Body of pancreas (tissue), 4 donors: ENCODE data around the gene CARMIL3. TPM values are rescaled to one million over a fixed set of nuclear protein-coding genes. Genes with fewer than 3 reads are reported as not detected.

Experiments
- ATAC-seq: fragments of 150-250 bp; one replicate; pipeline ENCODE4 v1.9.1; 2016
- DNase-seq, 4 donors: peaks; one replicate each; pipeline ENCODE4 v3.0.0-alpha.2; 2019
- H3K27ac ChIP-seq, 4 donors: fragments of 200-600 bp; sonication (generic); 1 replicate in 3 of 4; 2 replicates in 1 of 4; pipeline versions ENCODE4 v1.5.1 to v1.6.1; 2016 to 2019; ENCODE audit warnings: mild to moderate bottlenecking in 1 of 4, mixed read lengths in 1 of 4, moderate library complexity in 1 of 4
- H3K27me3 ChIP-seq, 2 donors: fragments of 200-600 bp; sonication (generic); one replicate each; pipeline ENCODE4 v1.6.0; 2016; ENCODE audit warnings: mild to moderate bottlenecking in 1 of 2
- H3K36me3 ChIP-seq, 2 donors: fragments of 200-600 bp; sonication (generic); replicated peaks in 1 of 2; 2 replicates each; pipeline ENCODE4 v1.5.1; 2016; ENCODE audit warnings: low read depth in 2 of 2; ENCODE audit not compliant: insufficient read depth in 1 of 2
- H3K4me1 ChIP-seq: fragments of 200-600 bp; sonication (generic); one replicate; pipeline ENCODE4 v1.6.0; 2016
- H3K4me3 ChIP-seq, 2 donors: fragments of 200-600 bp; sonication (generic); 1 replicate in 1 of 2; 2 replicates in 1 of 2; pipeline ENCODE4 v1.5.1; 2016 to 2019
- H3K9me3 ChIP-seq, 3 donors: fragments of 200-600 bp; sonication (generic); 1 replicate in 2 of 3; 2 replicates in 1 of 3; pipeline ENCODE4 v1.5.1; 2016
- CTCF ChIP-seq, 7 experiments: fragments of 450-650 bp in 4 of 7; fragments of 200-600 bp in 3 of 7; sonication (generic) in 3 of 7; IDR thresholded peaks; one replicate each; pipeline ENCODE4 v1.5.1; 2016 to 2019; ENCODE audit warnings: antibody characterized with exemption in 7 of 7
- POLR2A ChIP-seq, 3 donors: fragments of 450-650 bp; IDR thresholded peaks; one replicate each; pipeline ENCODE4 v1.6.1; 2016; ENCODE audit warnings: antibody characterized with exemption in 3 of 3, mild to moderate bottlenecking in 2 of 3
- WGBS, 2 donors: methylation state at CpG; one replicate each; pipeline ENCODE4 v1.1.5; 2017; 5-methylcytosine and 5-hydroxymethylcytosine counted together
- intact Hi-C: fragments of 100-400 bp; cut with DNase I; formaldehyde crosslinking; loops from one replicate; pipeline ENCODE4 v1.15.1; 2023
- total RNA-seq, 2 donors: library from RNA; depleted of rRNA; stranded (reverse); fragments of >200 nt; gene quantifications; one replicate each; pipeline ENCODE4 v1.1.0, GENCODE V29; 2016

Gene CARMIL3
- total RNA-seq, 2 donors from 2014 or later: 0.78 to 0.99 TPM

GRCh38 chr14:24115422-24116127 is 63.8 kb downstream of the CARMIL3 start:
- TF ChIP-seq POLR2A (IDR thresholded peaks at IDR 0.05) (no peak), CTCF (IDR thresholded peaks at IDR 0.05) (no peak)
- ATAC-seq: no peak
- peaks cover 11 to 13% of the 10 kb centered on the region in 2 donors for H3K36me3 ChIP-seq
- DNase-seq: no peak
- H3K27ac ChIP-seq: peak overlapping the region; percentile 99 to 100 (median 99)
- intact Hi-C loops: no loop called here
- WGBS, 2 donors: 1% methylated on average over 14 of the region's 14 CpGs
- H3K27me3 ChIP-seq: no peaks in the 10 kb centered on the region
- peak overlapping the region; percentile 45 to 68 for H3K4me3 ChIP-seq
- H3K4me1 ChIP-seq: peaks cover 42% of the 10 kb centered on the region
- no peaks in the 10 kb centered on the region for H3K9me3 ChIP-seq

- ATAC-seq: no peak
- H3K27ac ChIP-seq: peak overlapping the region in 3 of 4 donors; percentile 99 to 100 (median 99)
- no peak for TF ChIP-seq CTCF (IDR thresholded peaks at IDR 0.05)
- no peak for TF ChIP-seq POLR2A (IDR thresholded peaks at IDR 0.05)
- H3K36me3 ChIP-seq: peaks cover 17 to 20% of the 10 kb centered on the region in 2 donors
- peak overlapping the region; percentile 45 to 68 for H3K4me3 ChIP-seq
- DNase-seq: no peak
- no peaks in the 10 kb centered on the region for H3K27me3 ChIP-seq
- intact Hi-C loops: no loop called here
- H3K4me1 ChIP-seq: peaks cover 35% of the 10 kb centered on the region
- WGBS, 2 donors: 28 to 38% methylated on average over 6 of the region's 6 CpGs
- H3K9me3 ChIP-seq: no peaks in the 10 kb centered on the region
These were observed 64.5 kb downstream of the CARMIL3 start for GRCh38 chr14:24116128-24116814.

GRCh38 chr14:24117179-24117578 is 65.4 kb downstream of the CARMIL3 start:
- intact Hi-C loops: no loop called here
- TF ChIP-seq CTCF (IDR thresholded peaks at IDR 0.05): no peak
- TF ChIP-seq POLR2A (IDR thresholded peaks at IDR 0.05): peak in 2 of 3 donors; percentile 11 to 12
- peak overlapping the region in 1 of 4 donors; percentile 4 for H3K27ac ChIP-seq
- 39 to 49% methylated on average over 6 of the region's 6 CpGs for WGBS, 2 donors
- peaks cover 34% of the 10 kb centered on the region for H3K4me1 ChIP-seq
- DNase-seq: peak; percentile 54 to 77 (median 64)
- H3K27me3 ChIP-seq: no peaks in the 10 kb centered on the region
- H3K36me3 ChIP-seq: peaks cover 24% of the 10 kb centered on the region in 2 donors
- no peaks in the 10 kb centered on the region for H3K9me3 ChIP-seq
- no peak overlapping the region for H3K4me3 ChIP-seq
- ATAC-seq: no peak

Other genes starting within 250 kb of the CARMIL3 start
- 10 to 100 TPM; 18.4 to 45.5 TPM for gene DHRS4, start 98.2 kb upstream of the CARMIL3 start, total RNA-seq
- 10 to 100 TPM; 10.6 to 16.5 TPM for gene DHRS4L2, start 63.1 kb upstream of the CARMIL3 start, total RNA-seq
- gene CPNE6, start 19.6 kb downstream of the CARMIL3 start, total RNA-seq: not detected
- 10 to 100 TPM; 20.4 to 29.8 TPM for gene PCK2, start 42.3 kb downstream of the CARMIL3 start, total RNA-seq
- gene DCAF11, start 62.8 kb downstream of the CARMIL3 start, total RNA-seq: 100 to 1,000 TPM in 1 of 2 donors, 10 to 100 TPM in 1; 77.1 to 128 TPM
- 1 to 10 TPM; 2.1 to 2.6 TPM for gene NRL, start 62.9 kb downstream of the CARMIL3 start, total RNA-seq
- 10 to 100 TPM in 1 of 2 donors, 1 to 10 TPM in 1; 6.3 to 12.2 TPM for gene FITM1, start 78.7 kb downstream of the CARMIL3 start, total RNA-seq
- gene PSME1, start 84.2 kb downstream of the CARMIL3 start, total RNA-seq: 10 to 100 TPM; 78.4 to 93.7 TPM
- gene EMC9, start 89.6 kb downstream of the CARMIL3 start, total RNA-seq: 10 to 100 TPM in 1 of 2 donors, 1 to 10 TPM in 1; 9.9 to 21.1 TPM
- gene PSME2, start 94.6 kb downstream of the CARMIL3 start, total RNA-seq: 10 to 100 TPM; 29.3 to 30.4 TPM
- 10 to 100 TPM; 38.1 to 83.1 TPM for gene RNF31, start 95.5 kb downstream of the CARMIL3 start, total RNA-seq
- 10 to 100 TPM; 12.5 to 21.5 TPM for gene IRF9, start 109.3 kb downstream of the CARMIL3 start, total RNA-seq
- gene REC8, start 120.1 kb downstream of the CARMIL3 start, total RNA-seq: 1 to 10 TPM; 7.8 to 8.9 TPM
- gene IPO4, start 136.8 kb downstream of the CARMIL3 start, total RNA-seq: 10 to 100 TPM; 30.4 to 73.5 TPM
- 10 to 100 TPM; 57.9 to 59.7 TPM for gene TM9SF1, start 143.4 kb downstream of the CARMIL3 start, total RNA-seq
- gene TSSK4, start 153.7 kb downstream of the CARMIL3 start, total RNA-seq: under 1 TPM in 1 of 2 donors, not detected in 1; 0.26 TPM
- gene CHMP4A, start 161.5 kb downstream of the CARMIL3 start, total RNA-seq: 10 to 100 TPM; 28.5 to 32.0 TPM
- 10 to 100 TPM in 1 of 2 donors, 1 to 10 TPM in 1; 2.0 to 18.9 TPM for gene MDP1, start 164.1 kb downstream of the CARMIL3 start, total RNA-seq
- 10 to 100 TPM; 28.7 to 77.6 TPM for gene NEDD8, start 180.4 kb downstream of the CARMIL3 start, total RNA-seq
- gene GMPR2, start 180.9 kb downstream of the CARMIL3 start, total RNA-seq: 10 to 100 TPM; 30.9 to 41.9 TPM
- gene TINF2, start 190.6 kb downstream of the CARMIL3 start, total RNA-seq: 10 to 100 TPM; 28.3 to 35.3 TPM
- gene TGM1, start 211.2 kb downstream of the CARMIL3 start, total RNA-seq: 10 to 100 TPM in 1 of 2 donors, 1 to 10 TPM in 1; 2.9 to 13.8 TPM
- gene RABGGTA, start 219.6 kb downstream of the CARMIL3 start, total RNA-seq: 10 to 100 TPM; 18.4 to 90.0 TPM
- 10 to 100 TPM; 18.8 to 31.4 TPM for gene DHRS1, start 247.8 kb downstream of the CARMIL3 start, total RNA-seq
- gene NOP9, start 247.8 kb downstream of the CARMIL3 start, total RNA-seq: 10 to 100 TPM; 10.6 to 12.2 TPM